Measurements from ENCODE around the gene GBF1. TPM values are rescaled to one million over a fixed set of nuclear protein-coding genes. Genes with fewer than 3 reads are reported as not detected.

The GBF1 gene
- polyA plus RNA-seq, 1 of the 3 experiments (the other 2 are of a cell fraction) = 12.3 TPM

DNA sequence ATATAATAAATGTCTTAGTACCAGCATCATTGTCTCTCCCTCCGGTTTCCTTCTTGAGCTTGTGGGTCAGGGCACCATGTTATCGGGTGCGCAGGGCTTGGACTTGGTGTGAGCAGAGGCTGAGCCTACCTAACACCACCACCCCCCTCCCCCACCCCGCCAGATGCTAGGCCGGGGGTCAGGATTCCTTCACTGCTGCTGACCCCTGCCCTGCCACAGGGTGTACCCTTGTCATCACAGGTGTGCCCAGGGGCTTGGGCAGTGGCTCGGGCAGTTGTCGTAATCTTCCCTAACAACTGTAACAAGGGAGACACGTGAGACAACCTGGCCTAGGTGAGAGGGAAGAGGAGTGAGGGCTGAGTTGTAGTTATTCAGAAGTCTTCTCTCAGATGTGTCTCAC lies 137.5 kb downstream of the GBF1 start (continued):
- no peak for TF ChIP-seq REST (IDR thresholded peaks at IDR 0.05; ENCODE audit: low read depth, low read length)
- TF ChIP-seq POLR2AphosphoS5 (IDR thresholded peaks at IDR 0.05; ENCODE audit: low read depth, low read length) = no peak
- no peak for TF ChIP-seq MEF2A (IDR thresholded peaks at IDR 0.05; ENCODE audit: borderline replicate concordance, low read depth)
- TF ChIP-seq NFIC (IDR thresholded peaks at IDR 0.05; ENCODE audit: borderline replicate concordance) = no peak
- TF ChIP-seq TCF12 (IDR thresholded peaks at IDR 0.05) = no peak
- no peak for TF ChIP-seq CTCF (IDR thresholded peaks at IDR 0.05)
- TF ChIP-seq NRF1 (IDR thresholded peaks at IDR 0.05; ENCODE audit: low read depth, low read length) = no peak
- TF ChIP-seq FOXJ3 (CRISPR knock-in tag; IDR thresholded peaks at IDR 0.05) = no peak

GRCh38 chr10:102384053-102384452 lies 138.7 kb downstream of the GBF1 start:
- ChIA-PET CTCF (interaction anchor here (1.4 to 9.2 kb wide), 10 partner anchors 10 to 215 kb away, joined by 3 to 77 read pairs (median 12); partner anchors contain the start of gene FBXL15), POLR2A (no interaction called here)
- WGBS (ENCODE audit: low lambda C conversion rate) = 87% methylated on average over 6 of the region's 6 CpGs
- Histone ChIP-seq H3K36me3 (replicated peaks in 1 of 2; ENCODE audit: control insufficient read depth in 1 of 2, insufficient read depth in 2 of 2, low read length in 1 of 2) (peaks cover 0 to 26% of the 10 kb centered on the region in 2 experiments), H3K4me1 (ENCODE audit: control insufficient read depth in 1 of 2, insufficient read depth in 2 of 2, low read depth in 1 of 2, low read length in 1 of 2) (no peaks in the 10 kb centered on the region; a peak in 1 of 4 replicates), H3K27me3 (ENCODE audit: insufficient read depth) (no peaks in the 10 kb centered on the region), H3K9me3 (no peaks in the 10 kb centered on the region), H2AFZ (ENCODE audit: low read depth) (no peak overlapping the region), H3K4me2 (no peak overlapping the region), H3K79me2 (ENCODE audit: insufficient read depth) (no peaks in the 10 kb centered on the region), H3K9ac (no peak overlapping the region), H3K27ac (ENCODE audit: low read depth in 2 of 2, low read length in 1 of 2) (no peak overlapping the region), H3K4me3 (ENCODE audit: low read depth in 2 of 2, low read length in 1 of 2) (no peak overlapping the region), H4K20me1 (ENCODE audit: insufficient read depth) (no peaks in the 10 kb centered on the region), H3K9me2 (no peaks in the 10 kb centered on the region), H3F3A (replicated peaks; ENCODE audit: insufficient read depth) (no peaks in the 10 kb centered on the region)
- no peak for TF ChIP-seq TAF1 (IDR thresholded peaks at IDR 0.05; ENCODE audit: borderline replicate concordance, low read depth, low read length)
- no peak for TF ChIP-seq TCF12 (IDR thresholded peaks at IDR 0.05)
- TF ChIP-seq CTCF (IDR thresholded peaks at IDR 0.05) = peak; percentile 18; the same call in 1 of the 2 replicates
- no peak for TF ChIP-seq SIN3A (IDR thresholded peaks at IDR 0.05; ENCODE audit: borderline replicate concordance, low read depth, low read length)
- no peak for TF ChIP-seq USF1 (IDR thresholded peaks at IDR 0.05; ENCODE audit: borderline replicate concordance, low read depth)
- TF ChIP-seq NFIC (IDR thresholded peaks at IDR 0.05; ENCODE audit: borderline replicate concordance) = no peak
- no peak for TF ChIP-seq RFX5 (IDR thresholded peaks at IDR 0.05; ENCODE audit: low read length)
- no peak for TF ChIP-seq MAX (IDR thresholded peaks at IDR 0.05; ENCODE audit: low read depth)
- no peak for DNase-seq
